Cardiac septum (tissue), 1 donor: ENCODE data around the gene PHACTR1. TPM values are rescaled to one million over a fixed set of nuclear protein-coding genes. Genes with fewer than 3 reads are reported as not detected.
"Not testable (repeated sequence)": the region's sequence is repeated elsewhere in the genome, so short reads cannot be mapped to it uniquely, and the experiment has no call there.

Source experiments
- DNase-seq: peaks from one replicate; pipeline ENCODE4 v3.0.0-alpha.2; 2020; ENCODE audit warnings: low spot score
- intact Hi-C: fragments of 100-400 bp; cut with DNase I; formaldehyde crosslinking; loops from one replicate; pipeline ENCODE4 v1.14.0; 2022
- long read RNA-seq: library from polyadenylated mRNA; unstranded; transcript quantifications from one replicate; pipeline ENCODE4 v2.0.0, GENCODE V29; 2021
- total RNA-seq: library from RNA; stranded (reverse); fragmentation: NEBNext Ultra II Directional; extraction: Animal tissue kit (Norgen Biotek cat#: 25700); gene quantifications from one replicate; pipeline ENCODE4 v1.2.1, GENCODE V29; 2021
- donor health status: DM: no; HTN: no; CAD: no.

The PHACTR1 gene
- total RNA-seq = 26.2 TPM
- long read RNA-seq, partial matches to known transcripts = 1 of 25 reads
- long read RNA-seq, other reads (novel, unspliced or antisense) = 24 of 25 reads

GRCh38 chr6:12716298-12716916 is at the start of gene PHACTR1:
Gene PHACTR1, plus strand, starts transcription at chr6:12716767.
- intact Hi-C loops = no loop called here
- DNase-seq = no peak

GRCh38 chr6:12666886-12667285 is 49.7 kb upstream of the PHACTR1 start:
- intact Hi-C loops = no loop called here
- DNase-seq = no peak

- intact Hi-C loops = no loop called here
Measured at GRCh38 chr6:12675931-12676330, 40.6 kb upstream of the PHACTR1 start.

GRCh38 chr6:12679341-12679740 is 37.2 kb upstream of the PHACTR1 start:
- intact Hi-C loops = no loop called here
- DNase-seq = no peak

More at GRCh38 chr6:12675931-12676330, 40.6 kb upstream of the PHACTR1 start:
- DNase-seq = no peak

- DNase-seq = no peak
- intact Hi-C loops = no loop called here
Measured at GRCh38 chr6:12693122-12693521, 23.4 kb upstream of the PHACTR1 start.

- DNase-seq = no peak
- intact Hi-C loops = no loop called here
Measured at GRCh38 chr6:12698298-12698697, 18.3 kb upstream of the PHACTR1 start.

- no peak for DNase-seq
- intact Hi-C loops = no loop called here
Measured at GRCh38 chr6:12704946-12705345, 11.6 kb upstream of the PHACTR1 start.

GRCh38 chr6:12709116-12709515 is 7.5 kb upstream of the PHACTR1 start:
- DNase-seq = no peak
- intact Hi-C loops = no loop called here

GRCh38 chr6:12709556-12710232 is 6.9 kb upstream of the PHACTR1 start:
- DNase-seq = no peak
- intact Hi-C loops = no loop called here

GRCh38 chr6:12710921-12711320 is 5.6 kb upstream of the PHACTR1 start:
- intact Hi-C loops = no loop called here
- DNase-seq = no peak

GRCh38 chr6:12714022-12714421 is 2.5 kb upstream of the PHACTR1 start:
- intact Hi-C loops = no loop called here
- DNase-seq = no peak

GRCh38 chr6:12715437-12715836 is 1.1 kb upstream of the PHACTR1 start:
- no peak for DNase-seq
- intact Hi-C loops = no loop called here

GRCh38 chr6:12717356-12717755 is 789 bp downstream of the PHACTR1 start:
- intact Hi-C loops = no loop called here
- DNase-seq = no peak

- intact Hi-C loops = no loop called here
- no peak for DNase-seq
Measured at GRCh38 chr6:12718015-12718414, 1.4 kb downstream of the PHACTR1 start.

- DNase-seq = no peak
- intact Hi-C loops = no loop called here
Measured at GRCh38 chr6:12719017-12719416, 2.5 kb downstream of the PHACTR1 start.

GRCh38 chr6:12720310-12720709 is 3.7 kb downstream of the PHACTR1 start:
- DNase-seq = no peak
- intact Hi-C loops = no loop called here

- intact Hi-C loops = no loop called here
- no peak for DNase-seq
Measured at GRCh38 chr6:12725263-12725662, 8.7 kb downstream of the PHACTR1 start.

GRCh38 chr6:12729467-12729866 is 12.9 kb downstream of the PHACTR1 start:
- intact Hi-C loops = no loop called here
- DNase-seq = no peak

GRCh38 chr6:12730809-12731208 is 14.2 kb downstream of the PHACTR1 start:
- intact Hi-C loops, DNase-seq: not testable (repeated sequence)

- intact Hi-C loops = no loop called here
- DNase-seq = no peak
Measured at GRCh38 chr6:12733876-12734275, 17.3 kb downstream of the PHACTR1 start.

GRCh38 chr6:12735786-12736185 is 19.2 kb downstream of the PHACTR1 start:
- no peak for DNase-seq
- intact Hi-C loops = no loop called here
